ENCODE data around the gene MIPOL1.

GRCh38 chr14:37422319-37422718, 224.6 kb downstream of the MIPOL1 start:
- TF ChIP-seq POLR2A (IDR thresholded peaks at IDR 0.05; ENCODE audit: low read depth, low read length), result no peak
- no peak for TF ChIP-seq POLR2AphosphoS5 (IDR thresholded peaks at IDR 0.05; ENCODE audit: low read depth, low read length)
